HL-60/S4 treated with retinoic acid at 250 ng/mL for 4 days and 3 days (cell line): ENCODE results near the gene SOX4.

ENCODE experiments used
- in situ Hi-C: fragments of 300-500 bp; cut with MboI; formaldehyde crosslinking; loops from 2 replicates; pipeline ENCODE4 v1.7.0; 2022; ENCODE audit warnings: low sequenced_read_pairs

SOX4 gene

DNA sequence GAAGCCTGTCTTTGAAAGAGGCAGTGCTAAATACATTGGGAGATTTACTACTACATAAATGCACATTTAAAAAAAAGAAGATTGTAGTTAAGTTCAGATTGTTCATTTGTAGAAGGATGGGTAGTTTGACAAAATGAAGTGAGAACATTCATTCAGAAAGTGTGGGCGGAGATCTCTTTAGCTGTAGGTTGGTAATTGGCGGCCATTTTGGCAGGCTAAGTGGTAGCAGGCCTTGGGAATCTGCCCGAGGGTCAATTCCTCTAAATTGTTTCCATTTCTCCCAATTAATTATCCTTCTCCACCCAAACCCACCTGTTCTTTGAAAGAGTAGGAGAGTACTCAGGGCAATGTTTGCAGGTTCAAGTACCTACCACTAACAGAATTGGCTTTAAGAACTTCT is 17.9 kb downstream of the SOX4 start:
- in situ Hi-C loops, result no loop called here

DNA sequence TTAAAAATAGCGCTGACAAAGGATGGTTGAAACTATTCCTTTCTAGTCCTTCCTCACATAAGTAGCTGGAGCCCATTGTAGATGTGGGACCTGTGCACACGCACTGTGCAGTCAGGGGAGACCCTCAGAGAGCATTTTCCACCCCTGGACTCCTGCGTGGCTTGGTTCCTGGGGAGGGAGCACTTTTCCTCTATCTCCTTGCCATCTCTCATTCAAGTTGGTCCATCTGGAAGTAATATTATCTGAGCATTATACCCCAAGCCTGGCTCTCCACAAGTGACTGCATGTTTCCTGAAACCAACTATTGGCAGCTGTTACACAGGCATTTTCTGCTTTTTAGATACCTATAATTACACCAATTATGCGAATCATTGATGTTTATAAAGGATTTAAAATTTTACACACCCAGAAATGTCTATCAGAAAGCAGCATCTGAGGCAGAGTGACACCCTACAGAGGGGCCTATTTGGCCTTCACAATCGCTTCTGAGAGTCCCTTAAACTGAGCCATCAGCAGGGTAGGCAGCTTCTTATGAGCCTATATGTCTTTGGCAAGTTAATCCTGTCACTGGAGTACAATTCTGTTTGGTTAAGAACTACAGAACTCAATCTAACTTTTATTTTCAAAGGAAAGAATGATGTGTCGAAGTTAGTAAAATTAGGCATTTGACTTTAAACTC is 18.7 kb downstream of the SOX4 start:
- in situ Hi-C loops, result no loop called here

DNA sequence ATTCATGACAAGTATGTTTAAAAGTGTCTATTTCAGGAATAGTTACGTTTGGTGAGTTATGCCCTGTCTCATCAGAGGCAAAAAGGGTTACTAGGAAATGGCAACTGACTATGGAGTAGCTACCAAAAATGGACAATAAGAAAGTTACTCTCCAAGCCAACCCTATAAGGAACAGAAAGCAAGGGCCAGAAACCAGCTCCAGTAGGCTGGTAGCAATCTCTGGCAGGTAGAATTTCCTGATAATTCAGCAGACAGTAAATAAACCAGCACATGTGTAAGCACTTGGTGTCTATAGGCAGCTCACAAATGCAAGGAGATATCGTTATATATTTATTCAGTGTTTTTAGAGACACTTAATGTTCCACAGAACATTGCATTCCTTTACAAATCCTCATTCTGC is 20.3 kb downstream of the SOX4 start:
- in situ Hi-C loops, result no loop called here

DNA sequence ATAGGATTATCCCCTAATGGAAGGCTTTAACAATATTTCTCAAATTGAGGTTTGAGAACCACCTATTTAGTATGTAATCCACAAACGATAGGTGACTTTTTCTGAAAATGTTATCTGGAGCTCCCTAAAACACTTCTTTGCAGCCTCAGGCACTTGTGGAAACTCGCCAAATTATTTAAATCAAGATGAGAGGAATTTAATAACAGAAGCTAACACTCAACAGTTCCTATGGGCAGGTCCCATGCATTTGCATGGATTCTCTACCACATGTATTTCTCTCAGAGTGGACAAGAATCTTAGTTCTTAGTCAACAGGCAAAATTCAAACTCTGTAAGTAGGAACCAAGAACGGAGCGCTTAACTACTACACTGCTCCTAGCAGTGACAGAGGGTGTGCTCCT is 20.7 kb downstream of the SOX4 start:
- in situ Hi-C loops, result no loop called here

DNA sequence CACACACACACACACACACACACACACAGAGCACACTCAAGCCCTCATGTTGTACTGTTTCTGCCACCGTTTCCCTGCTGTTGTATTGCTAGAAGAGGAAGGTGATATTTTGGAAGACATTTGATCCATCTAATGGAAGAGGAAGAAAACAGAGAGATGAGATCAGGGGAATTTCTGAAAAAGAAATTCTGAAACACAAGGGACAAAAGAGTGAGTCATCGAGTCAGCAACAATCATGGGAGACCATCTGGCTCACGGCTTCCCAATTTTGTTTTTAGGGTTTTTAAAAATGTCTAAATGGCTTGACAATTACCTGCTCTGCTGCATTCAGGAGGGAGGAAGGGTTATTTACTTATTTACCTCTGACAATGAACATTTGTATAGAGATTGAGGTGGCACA is 22.0 kb downstream of the SOX4 start:
- in situ Hi-C loops, result no loop called here

DNA sequence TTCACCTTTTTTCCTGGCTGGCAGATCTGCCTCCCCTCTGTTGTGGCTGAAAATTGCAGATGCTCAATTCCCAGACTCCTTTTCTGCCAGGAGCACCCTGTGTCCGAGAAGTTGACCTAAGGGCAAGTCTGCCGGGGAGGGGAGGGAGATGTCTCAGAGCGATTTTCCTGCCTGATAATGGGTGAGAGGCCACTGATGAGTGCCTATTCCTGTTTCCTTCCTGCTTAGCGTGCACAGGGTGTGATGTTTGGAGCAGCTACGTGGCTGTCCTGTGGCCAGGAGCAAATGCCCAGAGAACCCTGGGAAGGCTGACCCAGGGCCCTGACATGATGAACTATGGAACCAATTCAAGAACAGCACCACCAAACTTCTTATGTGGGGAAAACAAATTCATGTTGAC is 22.5 kb downstream of the SOX4 start:
- in situ Hi-C loops, result no loop called here

DNA sequence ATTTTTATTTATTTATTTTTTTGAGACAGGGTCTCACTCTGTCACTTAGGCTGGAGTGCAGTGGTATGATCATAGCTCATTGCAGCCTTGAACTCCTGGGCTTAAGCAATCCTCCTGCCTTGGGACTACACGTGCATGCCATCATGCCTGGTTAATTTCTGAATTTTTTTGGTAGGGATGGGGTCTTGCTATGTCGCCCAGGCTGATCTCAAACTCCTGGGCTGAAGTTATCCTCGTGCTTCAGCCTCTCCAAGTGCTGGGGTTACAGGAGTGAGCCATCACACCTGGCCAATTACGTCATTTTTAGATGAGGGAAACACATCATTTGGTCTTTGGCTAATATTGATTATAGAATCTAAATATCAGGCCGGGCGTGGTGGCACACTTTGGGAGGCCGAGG is 32.1 kb downstream of the SOX4 start:
- in situ Hi-C loops, result no loop called here

DNA sequence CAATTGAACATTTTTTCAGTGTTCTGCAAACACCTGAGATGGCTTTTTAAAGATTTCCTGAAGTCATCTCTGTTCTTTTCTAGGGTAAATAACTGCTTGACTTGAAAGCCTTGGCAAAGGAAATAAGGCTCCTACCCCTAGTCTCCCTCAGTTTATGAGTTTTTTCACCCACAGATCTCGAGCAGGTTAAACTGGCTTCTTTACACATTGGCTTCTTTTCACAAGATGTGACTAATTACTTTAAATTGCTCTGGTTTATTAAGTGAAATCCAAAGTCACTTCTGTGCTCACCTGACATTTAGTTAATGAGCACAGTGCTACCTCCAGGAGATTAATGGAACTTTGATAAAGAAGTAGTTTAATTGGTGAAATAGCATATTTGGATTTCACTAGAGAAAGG is 33.2 kb downstream of the SOX4 start:
- in situ Hi-C loops, result no loop called here

DNA sequence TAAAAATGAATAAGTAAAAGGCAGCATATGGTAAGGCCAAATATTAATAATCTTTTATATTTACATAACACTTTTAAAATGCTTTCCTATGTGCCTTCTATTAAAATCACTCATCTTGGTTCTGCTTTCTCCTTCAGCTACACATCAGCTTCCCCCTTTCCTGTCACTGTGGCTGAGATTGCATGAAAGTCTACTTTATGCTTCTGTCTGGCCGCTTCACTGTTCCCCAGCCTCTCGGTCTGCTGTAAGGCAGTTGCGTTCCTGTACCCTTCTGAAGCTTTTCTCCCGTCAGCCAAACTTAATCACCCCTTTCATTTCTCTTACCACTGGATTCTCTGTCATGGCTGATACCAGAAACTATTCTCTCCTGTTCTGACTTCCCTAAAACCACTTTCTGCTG is 34.6 kb downstream of the SOX4 start:
- in situ Hi-C loops, result no loop called here

DNA sequence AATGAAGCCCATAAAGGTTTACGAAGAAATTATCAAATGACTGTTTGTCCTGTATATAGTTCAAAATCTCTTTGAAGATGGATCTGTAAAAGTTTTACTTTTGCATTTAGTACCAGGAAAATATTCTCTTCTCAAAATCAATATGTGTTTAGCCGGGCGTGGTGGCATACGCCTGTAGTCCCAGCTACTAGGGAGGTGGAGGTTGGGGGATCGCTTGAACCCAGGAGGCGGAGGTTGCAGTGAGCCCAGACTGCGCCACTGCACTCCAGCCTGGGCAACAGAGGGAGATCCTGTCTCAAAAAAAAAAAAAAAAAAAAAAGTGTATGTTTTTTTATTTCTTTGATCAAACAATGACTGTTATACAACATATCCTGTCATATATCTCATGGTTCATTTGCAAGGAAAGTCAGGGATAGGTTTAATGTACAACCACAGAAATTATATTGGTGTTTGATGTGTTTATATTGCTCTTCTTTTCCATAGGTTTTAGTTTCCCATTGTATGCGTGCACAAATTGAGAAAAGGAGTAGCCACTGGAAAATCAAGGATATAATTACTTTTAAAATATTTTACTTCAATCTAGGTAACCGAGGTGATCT is 40.1 kb downstream of the SOX4 start:
- in situ Hi-C loops, result no loop called here

DNA sequence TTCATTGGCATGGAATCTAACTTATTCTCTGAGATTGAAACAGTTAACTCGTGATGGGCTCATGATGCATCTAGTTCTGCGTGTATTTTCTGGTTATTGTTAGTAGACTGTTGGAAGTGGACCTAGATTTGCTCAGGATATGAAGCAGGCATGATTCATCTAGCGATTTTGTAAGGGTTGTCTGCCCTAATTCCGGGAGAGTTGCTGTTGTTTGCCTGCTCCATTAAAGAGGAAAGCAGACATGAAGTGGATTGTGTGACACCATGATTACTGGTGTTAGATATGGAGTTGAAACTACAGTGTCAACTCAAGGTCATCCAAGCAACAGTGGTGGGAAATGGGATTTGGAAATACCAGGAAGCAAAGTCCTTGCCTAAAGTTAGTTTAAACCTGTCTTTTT is 41.0 kb downstream of the SOX4 start:
- in situ Hi-C loops, result no loop called here

DNA sequence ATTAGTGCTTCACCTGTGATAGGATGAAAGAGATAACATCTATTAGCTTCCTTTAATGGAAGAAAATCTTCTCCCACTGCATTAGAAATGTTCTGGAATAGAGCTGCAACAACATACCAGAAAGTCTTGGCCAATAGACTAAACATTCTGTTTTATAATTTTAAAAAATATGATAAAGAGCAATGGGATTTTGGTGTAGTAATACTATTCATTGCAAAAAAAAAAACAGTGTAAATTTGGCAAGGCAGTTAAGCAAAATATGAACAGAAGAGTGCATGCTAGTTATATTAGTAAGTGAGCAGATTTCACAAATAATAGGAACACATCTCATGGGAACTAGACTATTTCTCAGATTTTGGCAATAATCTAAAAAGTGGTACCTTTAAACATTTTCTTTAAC is 43.3 kb downstream of the SOX4 start:
- in situ Hi-C loops, result no loop called here

DNA sequence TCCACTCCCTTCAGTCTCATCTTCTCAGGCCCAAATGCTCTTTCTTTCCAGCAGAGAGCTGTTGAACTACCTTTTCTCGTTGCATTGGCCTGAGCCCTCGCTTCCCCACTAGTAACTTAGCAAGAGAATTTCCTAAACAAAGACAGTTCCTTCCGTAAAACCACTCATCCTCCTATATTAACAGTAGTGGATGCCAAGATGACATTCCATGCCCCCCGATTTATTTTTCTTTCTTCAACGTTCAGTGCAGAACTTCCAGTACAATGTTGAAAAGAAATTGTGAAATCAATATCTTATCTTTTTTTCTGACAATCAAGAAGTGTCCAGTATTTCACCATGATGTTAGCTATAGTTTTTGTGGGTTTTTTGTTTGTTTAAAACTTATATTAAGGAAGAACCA is 45.8 kb downstream of the SOX4 start:
- in situ Hi-C loops, result no loop called here
